RWPE2 (cell line): ENCODE results near the gene CDK5.

Experiments
- ATAC-seq: fragments of 200-7000 bp; cut with Tn5 transposase; 3 replicates; pipeline ENCODE4 v1.9.1; 2021; ENCODE audit warnings: low read depth
- DNase-seq: peaks from one replicate; pipeline ENCODE4 v3.0.0-alpha.2; 2020; ENCODE audit warnings: low spot score
- H3K27ac ChIP-seq: fragments of 450-650 bp; 2 replicates; pipeline ENCODE4 v1.5.1; 2017; ENCODE audit warnings: mild to moderate bottlenecking; ENCODE audit not compliant: poor library complexity, severe bottlenecking
- H3K27me3 ChIP-seq: fragments of 250-450 bp; sonication (Bioruptor Pico); 2 replicates; pipeline ENCODE4 v1.5.1; 2021; ENCODE audit warnings: mild to moderate bottlenecking, moderate library complexity; ENCODE audit not compliant: insufficient read depth, poor library complexity, severe bottlenecking
- H3K36me3 ChIP-seq: fragments of 250-450 bp; sonication (Bioruptor Pico); 2 replicates; pipeline ENCODE4 v1.5.1; 2020; ENCODE audit warnings: low read depth, mild to moderate bottlenecking, moderate library complexity
- H3K4me1 ChIP-seq: fragments of 250-450 bp; sonication (Bioruptor Pico); 2 replicates; pipeline ENCODE4 v1.5.1; 2021; ENCODE audit warnings: mild to moderate bottlenecking, moderate library complexity; ENCODE audit not compliant: insufficient read depth, poor library complexity, severe bottlenecking
- H3K4me3 ChIP-seq: fragments of 250-450 bp; sonication (Bioruptor Pico); 2 replicates; pipeline ENCODE4 v1.5.1; 2021; ENCODE audit warnings: mild to moderate bottlenecking, moderate library complexity; ENCODE audit not compliant: severe bottlenecking
- H3K9me3 ChIP-seq: fragments of 250-450 bp; sonication (Bioruptor Pico); 2 replicates; pipeline ENCODE4 v1.5.1; 2021; ENCODE audit warnings: mild to moderate bottlenecking, moderate library complexity; ENCODE audit not compliant: severe bottlenecking
- TF ChIP-seq, protein P1 (sequence below): fragments of 450-650 bp; IDR thresholded peaks from one replicate; pipeline ENCODE4 v1.5.1; 2017; ENCODE audit warnings: mild to moderate bottlenecking, moderate library complexity; ENCODE audit not compliant: poor library complexity, severe bottlenecking

CDK5 gene

DNA sequence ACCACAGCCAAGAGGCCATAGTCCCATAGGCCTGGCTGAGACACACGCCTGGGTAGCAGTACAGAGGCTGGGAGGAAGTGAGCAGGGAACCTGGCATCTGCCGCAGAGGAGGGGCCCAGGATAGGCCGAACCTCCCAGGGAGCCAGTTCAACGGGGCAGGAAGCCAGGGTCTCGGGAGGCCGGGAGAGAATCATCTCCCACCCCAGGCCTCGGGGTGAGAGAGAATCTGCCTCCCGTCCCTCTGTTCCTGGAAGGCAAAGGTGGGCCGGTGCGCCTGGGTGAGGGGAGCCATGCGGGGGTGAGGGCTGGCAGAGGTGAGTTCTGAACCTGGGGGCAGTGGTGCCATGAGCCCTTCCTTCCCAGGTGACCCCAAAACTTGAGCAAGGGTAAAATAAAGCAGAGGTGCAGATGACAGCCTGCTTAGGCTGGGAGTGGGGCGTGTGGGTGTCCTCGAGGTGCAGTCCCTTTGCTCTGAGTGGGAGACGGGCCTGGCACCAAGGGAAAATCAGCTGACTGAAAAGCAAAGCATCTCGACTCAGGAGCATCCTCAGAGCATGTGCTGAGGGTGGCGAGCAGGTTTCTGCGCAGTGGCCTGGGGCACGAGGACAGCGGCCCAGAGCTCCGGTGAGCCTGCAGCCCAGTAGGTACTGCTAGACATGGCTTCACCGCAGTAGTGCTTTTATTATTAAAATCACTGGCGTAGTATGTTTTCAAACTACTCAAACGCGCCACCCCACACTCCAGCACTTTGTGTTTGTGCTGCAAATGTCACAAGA is 44.1 kb upstream of the CDK5 start:
- no peak overlapping the region for H3K4me3 ChIP-seq
- DNase-seq: no peak
- no peak for ATAC-seq
- no peaks in the 10 kb centered on the region for H3K9me3 ChIP-seq
- H3K27ac ChIP-seq: no peak overlapping the region
- no peaks in the 10 kb centered on the region for H3K4me1 ChIP-seq
- H3K27me3 ChIP-seq: no peaks in the 10 kb centered on the region
- TF ChIP-seq, protein P1, sequence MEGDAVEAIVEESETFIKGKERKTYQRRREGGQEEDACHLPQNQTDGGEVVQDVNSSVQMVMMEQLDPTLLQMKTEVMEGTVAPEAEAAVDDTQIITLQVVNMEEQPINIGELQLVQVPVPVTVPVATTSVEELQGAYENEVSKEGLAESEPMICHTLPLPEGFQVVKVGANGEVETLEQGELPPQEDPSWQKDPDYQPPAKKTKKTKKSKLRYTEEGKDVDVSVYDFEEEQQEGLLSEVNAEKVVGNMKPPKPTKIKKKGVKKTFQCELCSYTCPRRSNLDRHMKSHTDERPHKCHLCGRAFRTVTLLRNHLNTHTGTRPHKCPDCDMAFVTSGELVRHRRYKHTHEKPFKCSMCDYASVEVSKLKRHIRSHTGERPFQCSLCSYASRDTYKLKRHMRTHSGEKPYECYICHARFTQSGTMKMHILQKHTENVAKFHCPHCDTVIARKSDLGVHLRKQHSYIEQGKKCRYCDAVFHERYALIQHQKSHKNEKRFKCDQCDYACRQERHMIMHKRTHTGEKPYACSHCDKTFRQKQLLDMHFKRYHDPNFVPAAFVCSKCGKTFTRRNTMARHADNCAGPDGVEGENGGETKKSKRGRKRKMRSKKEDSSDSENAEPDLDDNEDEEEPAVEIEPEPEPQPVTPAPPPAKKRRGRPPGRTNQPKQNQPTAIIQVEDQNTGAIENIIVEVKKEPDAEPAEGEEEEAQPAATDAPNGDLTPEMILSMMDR: no peak
- peaks cover 5% of the 10 kb centered on the region; the same call in 1 of the 2 replicates for H3K36me3 ChIP-seq

DNA sequence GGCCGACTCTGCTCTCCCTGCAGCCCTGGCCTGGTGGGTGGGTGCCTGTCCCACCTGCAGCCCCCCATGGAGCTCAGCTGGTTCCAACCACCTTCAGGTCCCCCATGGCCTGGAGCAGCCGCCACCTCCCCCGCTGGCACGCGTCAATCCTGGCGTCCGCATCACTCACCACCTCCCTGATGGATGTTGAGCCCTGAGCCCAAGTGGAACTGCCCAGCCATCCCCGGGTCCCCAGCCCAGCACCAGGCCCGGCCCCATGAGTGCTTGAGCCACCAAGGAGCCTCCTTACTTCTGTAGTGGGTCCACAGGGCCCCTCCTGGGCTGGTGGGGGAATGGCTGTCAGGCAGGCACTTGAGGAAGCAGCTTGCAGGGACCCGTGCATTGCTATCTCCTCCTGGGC is 43.2 kb upstream of the CDK5 start:
- no peak overlapping the region for H3K4me3 ChIP-seq

DNA sequence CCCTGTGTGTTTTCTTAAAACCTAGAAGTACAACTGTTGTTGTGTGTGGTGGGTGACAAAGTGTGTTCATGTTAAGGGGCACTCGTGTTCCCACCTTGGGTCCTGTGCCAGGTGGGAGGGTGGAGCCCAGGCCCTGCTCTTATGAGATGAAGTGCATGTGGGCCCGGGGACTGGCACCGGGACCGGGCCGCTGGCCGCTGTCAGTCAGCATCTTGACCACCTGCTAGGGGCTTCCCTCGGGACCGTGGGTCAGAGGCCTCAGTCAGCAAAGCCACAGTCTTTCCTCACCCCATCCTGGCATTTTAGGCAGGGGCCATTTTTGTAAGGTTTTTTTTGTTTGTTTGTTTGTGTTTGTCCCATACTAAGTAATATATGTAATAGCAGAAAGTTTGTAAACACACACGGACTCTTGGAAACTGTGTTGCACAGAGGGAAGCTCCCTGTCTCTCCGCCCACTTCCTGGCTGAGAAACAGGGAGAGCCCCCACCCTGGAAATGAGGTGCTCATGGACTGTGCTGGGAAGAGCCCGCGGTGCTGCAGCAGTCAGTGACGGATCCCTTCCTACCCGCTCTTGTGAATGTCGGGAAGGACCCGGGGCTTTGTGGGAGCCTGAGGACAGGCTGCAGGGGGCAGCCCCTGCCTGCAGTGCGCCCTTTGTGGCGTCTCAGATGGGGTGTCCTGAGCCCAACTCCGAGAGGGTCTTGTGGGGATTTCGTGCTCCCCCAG is 42.0 kb upstream of the CDK5 start:
- Histone ChIP-seq H3K4me1 (no peaks in the 10 kb centered on the region), H3K27ac (no peak overlapping the region), H3K27me3 (no peaks in the 10 kb centered on the region), H3K9me3 (no peaks in the 10 kb centered on the region), H3K4me3 (no peak overlapping the region), H3K36me3 (peaks cover 8% of the 10 kb centered on the region)
- TF ChIP-seq, protein P1: no peak
- ATAC-seq: no peak
- no peak for DNase-seq

More for the DNA sequence above, 43.2 kb upstream of the CDK5 start:
- Histone ChIP-seq H3K4me1 (no peaks in the 10 kb centered on the region), H3K9me3 (no peaks in the 10 kb centered on the region), H3K27ac (no peak overlapping the region), H3K36me3 (peaks cover 6% of the 10 kb centered on the region), H3K27me3 (no peaks in the 10 kb centered on the region)
- no peak for ATAC-seq
- DNase-seq: peak; percentile 54
- TF ChIP-seq, protein P1: no peak

GRCh38 chr7:151095828-151096475 is 38.3 kb upstream of the CDK5 start:
- ATAC-seq: no peak
- H3K4me1 ChIP-seq: no peaks in the 10 kb centered on the region

More at GRCh38 chr7:151095828-151096475, 38.3 kb upstream of the CDK5 start:
- Histone ChIP-seq H3K36me3 (peaks cover 36% of the 10 kb centered on the region), H3K4me3 (no peak overlapping the region), H3K9me3 (no peaks in the 10 kb centered on the region), H3K27ac (no peak overlapping the region), H3K27me3 (no peaks in the 10 kb centered on the region)
- no peak for DNase-seq
- TF ChIP-seq, protein P1: no peak
